ENCODE results near the gene ZNF282.

- TF ChIP-seq POLR2A (IDR thresholded peaks at IDR 0.05), result no peak
- no peak for TF ChIP-seq CTCF (IDR thresholded peaks at IDR 0.05)
- TF ChIP-seq EP300 (IDR thresholded peaks at IDR 0.05), result no peak
These were observed 4.1 kb downstream of the ZNF282 start for GRCh38 chr7:149199234-149199995.

All from tibial nerve (tissue), 4 donors.